Stimulated activated naive B cell treated with anti-CD40 and anti-IgM and Interleukin-4, amounts not matched to agents 10 μg/mL and 1 μg/mL and 100 μg/mL, for 72 hours (primary cell): ENCODE data around the gene SLC25A18.

Source experiments
- ATAC-seq, 2 donors: fragments of 150-1000 bp; cut with Tn5 transposase; replicated peaks; 2 replicates each; pipeline ENCODE4 v1.10.0; 2021; ENCODE audit warnings: moderate library complexity in 1 of 2
- DNase-seq: peaks from one replicate; pipeline ENCODE4 v3.0.0; 2021
- H3K27ac Mint-ChIP-seq: one replicate; pipeline ENCODE4 v1.8.0; 2022; ENCODE audit warnings: mild to moderate bottlenecking, mixed read lengths
- H3K27me3 Mint-ChIP-seq, 2 donors: one replicate each; pipeline ENCODE4 v1.8.0; 2022; ENCODE audit warnings: mixed read lengths in 2 of 2
- H3K36me3 Mint-ChIP-seq, 2 donors: one replicate each; pipeline ENCODE4 v1.8.0; 2022; ENCODE audit warnings: mixed read lengths in 2 of 2, mild to moderate bottlenecking in 1 of 2
- H3K4me1 Mint-ChIP-seq, 2 donors: one replicate each; pipeline ENCODE4 v1.8.0; 2022; ENCODE audit warnings: mixed read lengths in 2 of 2, mild to moderate bottlenecking in 1 of 2
- H3K4me3 Mint-ChIP-seq, 2 donors: one replicate each; pipeline ENCODE4 v1.8.0; 2022; ENCODE audit warnings: mild to moderate bottlenecking in 2 of 2, mixed read lengths in 2 of 2, moderate library complexity in 1 of 2
- H3K9me3 Mint-ChIP-seq, 2 donors: one replicate each; pipeline ENCODE4 v1.8.0; 2022; ENCODE audit warnings: mixed read lengths in 2 of 2, mild to moderate bottlenecking in 1 of 2

Gene SLC25A18

GRCh38 chr22:17638182-17638431 lies 74.8 kb downstream of the SLC25A18 start:
- peak; percentile 20 to 24 for ATAC-seq
- Mint-ChIP-seq H3K9me3 (no peaks in the 10 kb centered on the region), H3K4me1 (peaks cover 4 to 25% of the 10 kb centered on the region in 2 donors), H3K27me3 (no peaks in the 10 kb centered on the region), H3K4me3 (peak overlapping the region; percentile 91 to 97), H3K36me3 (peaks cover 7 to 19% of the 10 kb centered on the region in 2 donors), H3K27ac (peak overlapping the region; percentile 100)
- no peak for DNase-seq

GRCh38 chr22:17638432-17639246 lies 75.3 kb downstream of the SLC25A18 start, which contains the start of gene BCL2L13:
Gene BCL2L13 (plus strand): TSS chr22:17638757. CDS start chr22:17655712, 16,955 bp downstream.
- peak; percentile 96 for ATAC-seq
- DNase-seq: peak; percentile 88
- H3K27me3 Mint-ChIP-seq: no peaks in the 10 kb centered on the region
- H3K4me3 Mint-ChIP-seq: peak within 1 kb of the TSS; percentile 91 to 97
- H3K36me3 Mint-ChIP-seq: peaks cover 7 to 19% of the 10 kb centered on the region in 2 donors
- no peaks in the 10 kb centered on the region for H3K9me3 Mint-ChIP-seq
- H3K4me1 Mint-ChIP-seq: peaks cover 4 to 25% of the 10 kb centered on the region in 2 donors
- peak within 1 kb of the TSS; percentile 100 for H3K27ac Mint-ChIP-seq

- peak overlapping the region; percentile 100 for H3K27ac Mint-ChIP-seq
- H3K9me3 Mint-ChIP-seq: no peaks in the 10 kb centered on the region
- peaks cover 4 to 25% of the 10 kb centered on the region in 2 donors for H3K4me1 Mint-ChIP-seq
- ATAC-seq (peak in 1 of 2 donors; percentile 25), DNase-seq (no peak)
- no peaks in the 10 kb centered on the region for H3K27me3 Mint-ChIP-seq
- peaks cover 7 to 19% of the 10 kb centered on the region in 2 donors for H3K36me3 Mint-ChIP-seq
- peak overlapping the region; percentile 91 to 97 for H3K4me3 Mint-ChIP-seq
These were observed 76.0 kb downstream of the SLC25A18 start for GRCh38 chr22:17639247-17639741.
